HG02623 (cell line): ENCODE data around the gene RETN.

Experiments
- ATAC-seq: cut with Tn5 transposase; IDR thresholded peaks from one replicate; pipeline ENCODE4 v1.9.1; 2021; ENCODE audit warnings: moderate library complexity; ENCODE audit not compliant: unreplicated experiment

The RETN gene

DNA sequence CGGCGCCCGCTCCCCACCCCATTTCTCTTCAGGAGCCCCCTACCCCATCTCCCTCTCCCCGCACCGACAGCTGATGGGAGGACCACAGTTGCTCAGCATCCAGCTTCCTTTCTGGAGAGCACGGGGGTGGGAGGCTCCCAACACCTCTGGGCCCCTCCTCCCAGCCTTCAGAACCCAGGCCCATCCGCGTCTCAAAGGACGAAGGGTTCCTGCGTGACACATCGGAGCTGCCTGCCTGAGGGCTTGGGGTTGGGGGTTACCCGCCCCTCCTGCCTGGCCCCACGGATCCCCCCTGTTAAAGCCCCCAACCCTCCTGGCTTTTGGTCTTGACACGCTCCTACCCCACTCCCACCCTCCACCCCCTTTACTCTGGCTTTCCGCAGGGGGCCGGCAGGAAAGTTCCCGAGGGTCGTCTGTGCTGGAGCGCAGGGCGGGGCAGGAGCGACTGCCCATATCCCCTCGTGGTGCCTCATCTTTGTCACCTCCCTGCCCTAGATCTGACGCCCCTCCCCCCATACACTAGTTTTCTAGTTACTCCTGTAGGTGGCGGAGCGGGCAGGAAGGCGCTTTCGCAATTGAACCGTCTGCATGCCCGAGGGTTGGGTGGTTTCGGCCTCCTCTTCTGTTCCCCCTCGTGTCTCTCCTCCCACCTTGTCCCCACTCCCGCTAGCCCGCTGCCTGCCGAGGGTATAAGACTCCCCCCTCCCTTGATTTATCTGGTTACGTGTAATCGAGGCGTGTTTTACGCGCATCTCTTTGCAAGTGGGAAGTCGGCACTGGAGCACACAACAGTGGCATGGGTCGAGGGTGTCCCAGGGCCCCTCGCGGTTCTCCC, 12.7 kb downstream of the RETN start:
- peak; percentile 8 for ATAC-seq

DNA sequence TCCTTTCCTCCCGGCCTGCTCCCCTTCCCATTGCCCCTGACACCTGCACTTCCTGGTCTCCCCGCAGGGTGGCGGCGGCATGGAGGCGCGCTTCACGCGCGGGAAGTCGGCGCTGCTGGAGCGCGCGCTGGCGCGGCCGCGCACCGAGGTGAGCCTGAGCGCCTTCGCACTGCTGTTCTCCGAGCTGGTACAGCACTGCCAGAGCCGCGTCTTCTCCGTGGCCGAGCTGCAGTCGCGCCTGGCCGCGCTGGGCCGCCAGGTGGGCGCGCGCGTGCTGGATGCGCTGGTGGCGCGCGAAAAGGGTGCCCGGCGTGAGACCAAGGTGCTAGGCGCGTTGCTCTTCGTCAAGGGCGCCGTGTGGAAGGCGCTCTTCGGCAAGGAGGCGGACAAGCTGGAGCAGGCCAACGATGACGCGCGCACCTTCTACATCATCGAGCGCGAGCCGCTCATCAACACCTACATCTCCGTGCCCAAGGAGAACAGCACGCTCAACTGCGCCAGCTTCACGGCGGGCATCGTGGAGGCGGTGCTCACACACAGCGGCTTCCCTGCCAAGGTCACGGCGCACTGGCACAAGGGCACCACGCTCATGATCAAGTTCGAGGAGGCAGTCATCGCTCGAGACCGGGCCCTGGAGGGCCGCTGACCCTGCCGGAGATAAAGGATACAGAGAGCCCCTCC, 13.5 kb downstream of the RETN start:
- no peak for ATAC-seq

DNA sequence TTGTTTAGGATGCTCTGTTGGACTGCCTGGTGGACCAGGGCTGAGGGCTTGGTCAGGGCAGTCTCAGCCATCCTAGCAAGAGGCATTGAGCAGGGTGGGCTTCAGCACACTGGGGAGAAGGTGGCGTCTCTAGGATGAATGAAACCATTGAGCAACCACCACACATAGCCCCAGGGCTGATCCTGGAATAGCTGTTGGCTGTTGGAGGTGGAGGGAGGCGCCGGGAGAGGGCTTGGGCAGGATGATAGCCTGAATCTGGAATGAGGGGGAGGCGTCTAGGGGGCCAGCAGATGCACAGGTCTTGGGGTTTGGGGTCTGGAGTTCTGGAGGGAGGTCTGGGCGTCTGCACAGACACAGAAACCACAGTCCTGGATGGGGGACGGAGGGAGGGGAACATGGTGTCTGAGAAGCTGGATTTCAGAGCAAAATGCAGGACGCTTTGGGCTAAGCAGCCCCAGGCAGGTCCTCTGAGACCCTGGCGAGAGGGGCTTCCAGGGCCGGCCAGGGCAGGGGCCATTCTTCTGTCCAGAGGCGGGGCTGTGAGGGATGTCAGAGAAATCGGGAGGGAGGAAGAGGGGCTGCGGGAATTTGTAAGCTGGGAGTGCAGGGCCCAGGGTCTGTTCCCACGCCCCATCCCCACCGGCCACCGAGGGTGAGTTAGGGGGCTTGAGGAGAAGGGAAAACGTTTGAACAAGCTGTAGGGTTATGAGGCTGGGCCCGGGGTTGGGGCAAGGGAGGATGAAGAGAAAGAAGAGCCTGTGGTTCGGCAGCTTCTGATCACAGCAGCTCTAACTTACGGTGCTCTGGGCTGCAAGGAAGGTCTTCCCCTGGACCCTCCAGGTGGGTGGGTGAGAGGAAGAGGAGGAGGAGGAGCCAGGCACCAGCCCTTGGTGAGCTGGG, 16.9 kb downstream of the RETN start:
- no peak for ATAC-seq

DNA sequence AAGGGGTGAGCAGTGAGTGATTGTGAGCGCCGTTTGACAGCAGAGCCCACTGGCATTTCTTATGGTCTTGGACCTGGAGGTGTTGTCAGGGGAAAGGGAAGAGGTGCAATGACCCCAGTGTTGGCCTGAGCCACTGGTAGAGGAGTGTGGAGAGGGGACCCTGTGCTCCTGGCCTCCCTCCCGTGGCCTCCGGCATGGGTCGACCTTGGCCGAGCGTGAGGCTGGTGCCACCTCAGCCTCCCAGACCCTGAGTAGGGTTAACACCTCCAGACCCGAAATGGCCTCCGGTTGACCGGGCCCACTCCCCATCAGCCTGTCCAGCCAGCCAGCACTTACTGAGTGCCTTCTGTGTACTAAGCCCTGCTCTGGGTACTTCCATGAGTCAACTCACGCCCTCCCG, 18.3 kb downstream of the RETN start:
- no peak for ATAC-seq

DNA sequence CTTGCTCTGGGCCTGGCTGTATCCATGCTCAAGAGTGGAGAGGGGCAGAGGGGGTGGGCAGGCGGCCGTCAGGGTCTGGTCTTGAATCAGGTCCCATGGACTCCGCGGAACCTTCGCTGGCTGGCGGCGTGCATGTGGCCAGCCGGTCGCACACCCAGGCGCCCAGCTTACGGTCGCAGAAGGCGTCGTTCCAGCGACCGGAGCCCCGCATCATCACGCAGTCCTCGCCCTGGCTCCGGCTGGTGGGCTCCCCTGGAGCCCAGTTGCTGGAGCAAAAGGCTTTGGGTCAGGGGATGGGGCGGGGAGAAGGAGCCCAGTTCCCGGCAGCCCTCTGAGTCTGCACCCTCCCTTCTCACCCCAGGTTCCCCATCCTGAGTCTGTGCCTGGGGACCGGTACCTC, 20.3 kb downstream of the RETN start:
- ATAC-seq = no peak

DNA sequence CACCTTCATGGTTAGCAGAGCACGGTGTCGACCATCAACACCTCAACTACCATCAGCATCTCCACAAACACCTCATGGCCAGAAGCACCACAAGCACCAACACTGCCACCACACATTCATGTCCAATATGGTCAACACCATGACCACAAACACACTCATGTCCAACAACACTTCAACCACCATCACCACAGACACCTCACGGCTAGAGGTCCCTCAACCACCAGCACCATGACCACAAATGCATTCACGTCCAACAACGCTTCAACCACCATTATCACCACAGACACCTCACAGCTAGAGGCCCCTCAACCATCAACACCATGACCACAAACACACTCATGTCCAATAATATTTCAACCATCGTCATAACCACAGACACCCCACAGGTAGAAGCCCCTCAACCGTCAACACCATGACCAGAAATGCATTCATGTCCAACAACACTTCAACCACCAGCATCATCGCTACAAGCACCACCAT, 22.0 kb downstream of the RETN start:
- no peak for ATAC-seq

DNA sequence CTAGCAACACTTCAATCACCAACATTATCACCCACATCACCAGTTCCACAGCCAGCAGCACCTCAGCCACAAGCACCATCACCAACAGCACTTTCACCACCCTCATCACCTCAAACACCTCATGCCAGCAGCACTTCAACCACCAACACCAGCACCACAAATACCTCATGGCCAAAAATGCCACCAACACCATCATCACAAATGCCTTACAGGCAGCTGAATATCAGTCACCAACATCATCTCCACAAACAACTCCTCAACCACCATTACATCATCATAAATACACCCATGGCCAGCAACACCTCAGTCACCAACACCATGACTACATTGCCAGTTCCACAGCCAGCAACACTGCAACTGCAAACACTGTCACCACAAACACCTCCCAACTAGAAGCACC, 22.6 kb downstream of the RETN start:
- ATAC-seq = no peak

DNA sequence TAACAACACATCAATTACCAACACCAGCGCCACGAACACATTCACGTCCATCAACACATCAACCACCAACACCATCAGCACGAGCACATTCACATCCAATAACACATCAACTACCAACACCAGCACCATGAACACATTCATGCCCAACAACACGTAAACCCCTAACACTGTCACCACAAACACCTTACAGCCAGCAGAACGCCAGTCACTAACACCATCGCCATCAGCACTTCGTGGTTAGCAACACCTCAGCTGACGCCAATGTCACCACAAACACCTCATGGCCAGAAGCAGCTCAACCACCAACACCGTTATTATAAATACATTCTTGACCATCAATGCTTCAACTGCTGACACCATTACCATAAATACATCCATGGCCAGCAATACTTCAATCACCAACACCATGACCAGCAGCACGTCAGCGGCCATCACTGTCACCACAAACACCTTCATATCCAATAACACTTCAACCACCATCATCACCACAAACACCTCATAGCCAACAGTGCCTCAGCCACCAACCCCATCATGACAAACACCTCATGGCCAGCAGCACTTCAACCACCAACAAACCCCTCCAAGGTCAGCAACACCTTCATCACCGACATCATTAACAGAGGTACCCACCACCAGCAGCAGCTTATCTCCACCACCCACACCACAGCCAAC, 23.7 kb downstream of the RETN start:
- ATAC-seq = no peak

DNA sequence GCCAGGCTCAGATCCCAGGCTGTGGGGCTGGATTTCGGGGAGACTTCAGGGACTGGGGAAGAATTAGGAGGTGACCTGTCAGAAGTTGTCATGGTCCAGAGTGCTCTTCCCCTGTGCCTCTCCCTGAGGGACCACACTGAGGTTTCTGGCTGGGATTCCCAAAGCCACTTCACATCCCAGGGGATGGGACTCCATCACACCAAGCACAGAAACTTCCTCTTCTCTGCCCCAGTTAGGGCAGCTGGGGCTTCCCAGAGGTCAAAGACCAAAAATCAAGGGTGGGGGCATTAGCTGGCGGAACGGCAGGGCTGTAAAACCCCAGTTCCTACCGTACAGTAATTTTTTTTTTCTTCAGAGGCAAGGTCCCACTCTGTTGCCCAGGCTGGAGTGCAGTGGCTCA, 25.6 kb downstream of the RETN start:
- no peak for ATAC-seq

DNA sequence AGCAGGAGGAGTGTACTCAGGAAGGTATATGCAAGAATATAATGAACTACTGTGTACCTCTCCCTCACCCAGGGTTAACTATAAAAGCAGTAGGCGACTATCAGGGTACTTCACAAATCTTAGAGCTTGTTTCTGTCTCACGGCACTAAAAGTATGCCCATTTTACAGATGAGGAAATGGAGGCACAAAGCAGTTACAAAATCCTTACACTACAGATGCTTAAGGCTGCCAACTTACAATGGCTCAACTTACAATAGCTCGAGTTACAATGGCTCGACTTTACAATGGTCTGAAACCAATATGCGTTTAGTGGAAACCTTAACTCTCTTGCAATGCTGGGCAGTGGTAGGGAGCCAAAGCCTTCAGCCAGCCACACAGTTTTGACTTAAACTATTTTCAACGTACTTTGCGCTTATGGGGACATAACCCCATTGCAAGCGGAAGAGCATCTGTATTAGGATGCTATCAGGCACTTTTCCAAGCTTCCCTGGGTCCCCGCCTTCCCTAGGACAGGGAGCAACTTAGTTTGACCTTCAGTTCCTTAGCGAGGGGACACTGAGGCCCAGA, 29.0 kb downstream of the RETN start:
- ATAC-seq = no peak

DNA sequence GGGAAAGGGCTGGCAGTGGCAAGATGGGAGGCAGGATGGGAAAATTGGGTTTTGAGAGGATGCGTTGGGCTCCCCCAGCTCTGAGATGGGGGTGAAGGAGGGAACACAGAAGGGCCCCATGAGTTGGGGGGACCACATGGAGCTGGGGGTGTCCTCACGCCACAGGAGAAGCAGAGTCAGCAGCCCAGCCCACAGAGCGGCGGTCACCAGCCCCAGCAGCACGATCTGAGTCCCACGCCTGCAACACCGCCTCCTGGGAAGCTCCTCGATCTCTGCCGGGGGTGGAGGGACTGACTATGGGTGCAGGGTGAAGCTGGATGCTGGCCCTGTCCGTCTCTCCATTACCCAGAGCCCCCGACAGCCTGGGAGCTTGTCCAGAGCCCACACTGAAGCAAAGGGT, 29.7 kb downstream of the RETN start:
- ATAC-seq = no peak

DNA sequence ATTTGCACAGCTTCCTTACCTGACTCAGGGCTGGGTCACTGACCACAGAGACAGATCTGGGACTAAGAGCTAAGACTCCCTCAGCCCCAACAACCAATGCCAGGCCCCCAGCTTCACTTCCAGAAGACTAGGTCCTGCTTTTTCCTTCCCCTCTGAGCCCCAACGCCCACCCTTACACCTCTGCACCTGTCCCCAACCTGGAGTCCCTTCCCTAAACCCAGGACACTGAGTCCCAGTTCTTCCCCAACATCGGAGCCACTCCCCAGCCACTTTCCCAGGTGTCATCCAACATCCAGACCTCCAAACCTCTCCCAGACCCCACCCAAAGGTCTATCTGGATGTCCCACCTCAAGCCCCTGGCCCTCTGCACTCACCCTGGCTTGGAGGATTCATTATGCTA, 30.2 kb downstream of the RETN start:
- ATAC-seq = no peak

DNA sequence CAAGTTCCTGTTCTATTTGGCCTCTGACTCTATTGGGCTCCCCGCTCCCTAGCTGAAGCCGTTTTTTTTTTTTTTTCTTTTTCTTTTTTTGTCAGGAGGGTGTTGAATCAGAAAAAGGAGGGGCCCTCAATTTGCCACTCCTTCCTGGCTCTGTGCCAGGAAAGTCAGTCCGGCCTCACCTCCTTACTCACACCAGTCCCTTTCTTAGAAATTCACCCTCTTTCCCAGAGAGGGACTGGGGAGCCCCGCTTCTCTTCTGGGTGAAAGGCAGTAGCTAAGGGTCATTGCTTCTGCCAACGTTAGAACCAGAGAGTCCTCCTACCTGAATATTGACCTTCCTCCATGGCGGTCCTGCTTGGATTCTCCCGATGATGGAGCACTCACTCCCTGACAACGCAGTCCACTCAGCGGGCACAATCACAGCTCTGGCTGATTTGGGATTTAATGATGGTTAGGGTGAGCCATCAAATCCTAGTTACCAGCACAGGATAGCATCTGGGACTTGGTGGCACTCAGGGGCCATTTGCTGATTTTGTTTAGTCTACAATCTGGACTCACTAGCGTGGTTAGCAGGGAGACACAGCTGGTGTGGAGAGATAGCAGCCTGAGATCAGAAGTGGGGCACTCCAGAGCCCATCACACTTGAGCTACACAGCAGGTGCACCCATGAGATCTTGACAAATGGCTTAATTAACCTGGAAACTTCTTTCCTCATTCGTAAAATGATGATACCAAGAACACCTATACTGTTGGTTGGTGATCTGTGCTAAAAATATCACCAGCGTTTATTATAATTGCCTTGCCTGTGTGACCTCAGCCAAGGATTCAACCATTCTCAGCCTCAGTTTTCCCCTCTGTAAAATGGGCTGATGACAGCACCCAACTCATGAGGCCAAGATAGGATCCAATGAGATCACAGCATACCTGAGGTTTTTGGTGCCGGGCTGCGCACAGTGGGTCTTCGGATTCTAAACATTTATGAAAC, 30.9 kb downstream of the RETN start:
- no peak for ATAC-seq

DNA sequence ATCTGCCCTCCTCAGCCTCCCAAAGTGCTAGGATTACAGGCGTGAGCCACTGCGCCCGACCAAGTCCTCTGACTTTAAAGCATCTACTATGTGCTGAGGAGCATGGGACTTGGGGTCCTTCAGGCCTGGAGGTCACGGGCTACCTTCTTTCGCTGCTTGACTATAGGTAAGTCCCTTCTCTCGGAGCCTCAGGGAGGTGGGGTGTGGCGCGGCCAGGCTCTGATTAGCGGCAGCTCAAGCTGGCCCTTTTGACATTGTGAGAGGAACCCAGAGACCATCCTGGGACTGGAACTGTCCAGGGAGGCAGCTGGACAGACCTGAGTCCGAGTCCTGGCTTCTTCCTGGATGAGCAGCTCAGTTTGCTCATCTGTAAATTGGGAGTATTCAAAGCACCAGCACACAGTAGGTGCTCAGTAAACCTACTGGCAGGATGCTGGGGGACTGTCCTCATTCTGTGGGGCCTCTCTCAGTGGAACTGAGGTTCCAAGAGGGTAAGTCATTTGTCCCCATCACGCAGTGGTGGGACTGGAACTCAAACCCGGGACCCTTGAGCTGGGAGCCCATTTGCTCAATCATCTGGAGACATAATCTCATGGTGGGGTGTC, 32.3 kb downstream of the RETN start:
- no peak for ATAC-seq

DNA sequence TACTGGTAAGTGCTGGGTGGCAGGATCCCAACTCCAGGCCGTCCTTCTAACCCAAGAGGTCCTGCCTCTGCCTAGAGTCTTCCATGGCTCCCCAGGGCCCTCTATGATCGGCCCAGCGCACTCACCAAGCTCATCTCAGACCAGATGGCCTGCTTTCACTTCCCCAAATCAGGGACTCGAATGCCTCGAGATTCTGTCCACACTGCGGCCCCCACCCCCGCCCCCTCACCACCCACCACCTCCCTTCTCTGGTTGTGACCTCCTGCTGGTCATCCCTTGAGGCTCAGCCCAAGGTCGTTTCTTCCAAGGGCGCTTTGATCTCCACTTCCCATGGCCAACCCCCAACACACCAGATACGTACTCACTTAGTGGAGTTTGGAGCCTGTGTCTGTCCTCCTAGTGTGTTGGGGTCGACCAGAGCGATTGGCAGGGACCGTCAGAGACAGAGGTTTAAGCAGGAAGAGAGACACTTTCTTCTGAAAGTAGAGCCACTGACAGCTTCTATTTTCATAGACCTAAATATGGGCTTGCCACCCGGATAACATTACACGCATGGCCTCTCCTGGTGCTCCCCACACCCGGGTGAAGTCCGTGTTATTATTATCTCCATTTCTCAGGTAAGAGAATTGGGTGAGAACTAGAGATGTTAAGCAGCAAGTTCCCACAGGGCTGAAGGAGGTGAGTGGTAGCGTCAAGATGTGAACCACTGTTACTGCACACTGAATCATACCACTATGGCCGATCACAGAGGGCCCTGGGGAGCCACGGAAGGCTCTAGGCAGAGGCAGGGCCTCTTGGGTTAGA, 33.0 kb downstream of the RETN start, which contains the start of gene FCER2:
Gene FCER2 (minus strand): TSS at position 478 of the 804 bp plus-strand sequence. CDS start 2,371 bp downstream, outside the sequence.
- peak; percentile 50 for ATAC-seq

DNA sequence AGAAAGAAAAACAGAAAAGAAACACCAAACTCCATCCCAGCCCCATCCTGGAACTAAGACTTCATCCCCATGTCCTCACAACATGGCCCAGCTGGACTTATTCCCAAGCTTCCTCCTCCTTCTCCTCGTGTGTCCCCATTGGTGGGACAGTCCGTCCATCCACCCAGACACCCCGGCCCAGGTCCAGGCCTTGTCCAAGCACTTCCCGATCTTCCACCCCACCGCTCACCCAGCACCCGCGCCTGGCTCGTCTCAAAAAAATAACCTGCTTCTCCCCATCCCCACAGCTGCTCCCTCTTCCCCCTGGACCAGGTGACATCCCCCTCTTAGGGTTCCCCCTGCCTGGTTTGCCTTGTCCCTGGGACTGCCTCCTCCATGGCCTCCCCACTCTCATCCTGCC, 34.5 kb downstream of the RETN start:
- ATAC-seq = no peak

DNA sequence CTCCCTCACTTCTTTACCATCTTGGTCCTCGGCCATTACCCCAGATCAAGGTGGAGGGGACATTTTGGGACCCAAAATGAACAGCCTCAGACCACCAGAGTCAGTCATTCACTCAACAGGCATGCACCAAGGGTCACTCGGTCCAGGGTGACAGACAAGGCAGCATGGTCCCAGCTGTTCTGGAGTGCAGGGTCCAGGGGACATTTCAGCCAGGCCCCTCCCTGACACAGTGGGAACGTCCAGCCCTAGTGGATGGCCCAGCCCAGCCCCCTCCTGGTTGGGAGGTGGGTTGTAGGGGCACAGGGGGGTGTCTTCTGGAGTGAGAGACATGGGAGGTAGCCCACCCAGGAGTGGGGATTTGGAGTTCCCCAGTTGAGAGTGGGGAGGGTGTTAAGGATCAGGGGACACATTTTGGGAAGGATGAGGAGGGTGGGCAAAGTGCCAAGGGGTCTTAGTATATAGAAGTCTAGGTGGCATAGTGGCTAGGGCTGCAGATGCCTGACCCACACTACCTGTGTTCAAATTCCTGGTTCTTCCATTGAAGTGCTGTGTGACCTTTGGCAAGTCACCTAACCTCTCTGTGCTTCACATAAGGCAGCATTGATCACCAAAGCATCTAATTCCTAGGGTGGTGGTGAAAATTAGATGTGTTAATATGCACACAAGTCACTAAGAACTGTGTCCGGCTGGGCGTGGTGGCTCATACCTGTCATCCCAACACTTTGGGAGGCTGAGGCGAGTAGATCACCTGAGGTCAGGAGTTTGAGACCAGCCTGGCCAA, 35.6 kb downstream of the RETN start:
- no peak for ATAC-seq
